ENCODE data around the gene VOPP1.

Gene VOPP1

DNA sequence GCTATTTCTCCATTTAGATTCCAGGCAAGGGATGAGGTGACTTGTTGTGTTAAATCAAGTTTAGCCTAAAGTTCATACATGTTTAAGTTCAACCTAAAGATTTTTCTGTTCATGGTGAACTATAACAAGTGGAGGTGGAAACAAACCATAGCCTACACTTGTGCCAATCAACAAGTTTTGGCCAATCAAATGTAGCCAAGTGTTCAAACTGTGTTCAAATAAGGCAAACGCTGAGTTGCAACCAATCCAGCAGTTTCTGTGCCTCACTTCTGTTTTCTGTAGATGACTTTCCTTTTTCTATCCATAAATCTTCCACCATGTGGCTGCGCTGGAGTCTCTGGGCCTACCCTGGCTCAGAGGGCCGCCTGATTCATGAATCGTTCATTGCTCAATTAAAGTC lies 4.5 kb upstream of the VOPP1 start:
- DNase-seq, result no peak

DNA sequence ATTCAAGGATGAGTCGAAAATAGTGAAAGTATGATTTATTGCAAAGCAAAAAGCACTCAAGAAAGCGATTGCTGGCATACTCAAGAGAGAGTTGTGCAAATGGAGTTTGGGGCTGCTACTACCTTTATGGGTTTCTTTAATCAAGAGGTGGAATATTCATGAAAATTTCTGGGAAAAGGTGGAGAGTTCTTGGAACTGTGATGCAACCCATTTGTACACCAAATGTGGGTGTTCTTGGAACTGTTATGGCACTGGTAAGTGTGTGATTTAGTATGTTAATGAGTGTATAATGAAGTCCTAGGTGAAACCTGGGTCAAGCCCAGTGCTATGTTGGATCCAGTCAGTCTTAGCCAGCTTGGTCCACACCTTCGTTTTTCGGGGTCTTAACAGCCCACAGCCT lies 3.4 kb upstream of the VOPP1 start:
- no peak for DNase-seq

- DNase-seq, result no peak
These were observed 2.8 kb upstream of the VOPP1 start for GRCh38 chr7:55575098-55575497.

DNA sequence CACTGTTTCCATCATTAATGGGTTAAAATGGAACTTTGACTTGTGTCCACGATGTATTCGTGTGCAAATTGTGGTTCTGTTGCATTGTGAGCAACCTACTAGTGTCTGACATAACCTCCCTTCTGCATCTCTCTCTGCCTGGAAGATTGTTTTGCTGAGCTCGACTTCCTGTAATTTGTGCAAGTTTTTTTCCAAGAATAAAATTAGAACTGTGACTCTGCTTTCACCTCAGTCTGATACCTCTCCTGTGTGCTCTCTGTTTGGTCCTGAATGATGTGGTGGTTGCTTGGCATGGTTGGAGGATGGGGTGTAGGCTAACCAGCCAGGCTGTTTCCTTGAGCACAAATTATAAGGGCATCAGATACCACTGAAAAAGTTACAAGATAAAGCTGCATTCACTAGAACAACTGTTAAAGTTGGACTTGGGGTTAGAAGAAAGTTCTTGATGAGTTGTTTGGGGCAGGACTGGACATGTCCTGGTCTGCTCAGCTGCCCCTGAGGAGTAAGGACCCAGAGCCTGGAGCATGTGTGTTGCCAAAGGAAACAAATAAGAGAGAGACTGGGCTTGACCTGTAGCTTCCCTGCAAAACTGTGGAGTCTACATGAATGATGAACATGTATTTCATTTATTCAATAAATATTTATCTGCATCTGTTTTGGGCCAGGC lies 1.9 kb upstream of the VOPP1 start:
- DNase-seq, result no peak

GRCh38 chr7:55573234-55573900 lies 1.1 kb upstream of the VOPP1 start:
- peak; percentile 40 for DNase-seq

GRCh38 chr7:55571511-55572377 lies 558 bp downstream of the VOPP1 start:
- peak; percentile 43 for DNase-seq

DNA sequence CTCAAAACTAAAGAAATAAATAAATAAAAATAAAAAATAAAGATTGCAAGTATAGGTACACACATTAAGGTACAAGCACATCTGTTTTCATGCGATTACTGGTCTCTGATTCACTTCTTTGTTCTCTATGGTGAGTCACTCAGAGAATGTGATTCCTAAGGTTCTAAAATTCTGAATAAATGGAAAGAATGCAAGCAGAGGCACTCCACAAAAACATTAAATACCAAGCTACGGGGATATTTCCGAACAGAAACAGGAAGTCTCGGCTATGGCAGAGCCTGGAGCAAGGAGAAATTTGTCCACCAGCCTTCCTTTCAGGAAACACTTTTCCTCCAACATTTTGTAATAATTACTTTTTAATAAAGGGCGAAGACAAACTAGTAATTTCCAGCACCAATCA lies 1.4 kb downstream of the VOPP1 start:
- DNase-seq, result peak; percentile 82

DNA sequence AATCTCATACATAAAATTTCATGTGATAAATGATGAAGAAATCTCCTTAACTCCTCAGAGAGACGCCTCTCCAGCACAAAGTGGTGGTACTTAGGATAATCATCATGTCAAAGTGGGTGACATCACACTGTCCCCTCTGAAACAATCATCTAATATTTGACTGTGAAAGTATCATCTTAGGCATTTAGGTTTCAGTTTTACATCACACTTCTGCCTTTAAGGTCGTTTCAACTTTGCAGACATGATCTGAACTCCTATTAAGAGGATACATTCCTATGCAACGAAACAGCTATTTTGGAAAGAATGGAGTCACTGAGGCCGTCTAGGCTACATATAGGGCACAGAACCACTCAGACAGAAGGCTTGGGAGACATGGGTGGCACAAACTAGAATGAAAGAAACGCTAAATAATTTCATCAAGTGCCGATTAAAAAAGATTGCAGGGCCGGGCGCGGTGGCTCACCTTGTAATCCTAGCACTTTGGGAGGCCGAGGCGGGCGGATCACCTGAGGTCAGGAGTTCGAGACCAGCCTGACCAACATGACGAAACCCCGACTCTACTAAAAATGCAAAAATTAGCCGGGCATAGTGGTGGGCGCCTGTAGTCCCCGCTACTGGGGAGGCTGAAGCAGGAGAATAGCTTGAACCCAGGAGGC lies 2.0 kb downstream of the VOPP1 start:
- DNase-seq, result peak; percentile 26

GRCh38 chr7:55569797-55570196 lies 2.5 kb downstream of the VOPP1 start:
- DNase-seq, result no peak

DNA sequence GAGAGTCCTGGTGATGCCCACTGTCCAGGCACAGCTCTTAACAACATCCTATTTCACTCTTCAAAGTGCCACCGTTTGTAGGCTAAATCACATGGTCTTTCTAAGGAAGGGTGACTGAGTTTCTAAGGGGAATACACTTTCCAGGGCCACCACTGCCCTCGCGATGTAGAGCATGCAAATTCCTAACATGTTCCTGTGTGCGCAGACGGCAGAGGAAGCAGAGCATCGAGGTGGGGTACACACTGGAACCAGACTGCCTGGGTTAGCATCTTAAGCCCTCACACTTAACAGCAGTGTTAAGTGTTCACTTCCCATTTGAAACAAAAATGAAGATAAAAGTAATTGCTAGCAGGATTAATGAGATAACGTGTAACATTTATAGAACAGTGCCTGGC lies 3.0 kb downstream of the VOPP1 start:
- DNase-seq, result no peak

- DNase-seq, result no peak
These were observed 3.6 kb downstream of the VOPP1 start for GRCh38 chr7:55568613-55569268.

- DNase-seq, result no peak
These were observed 4.7 kb downstream of the VOPP1 start for GRCh38 chr7:55567571-55567970.

DNA sequence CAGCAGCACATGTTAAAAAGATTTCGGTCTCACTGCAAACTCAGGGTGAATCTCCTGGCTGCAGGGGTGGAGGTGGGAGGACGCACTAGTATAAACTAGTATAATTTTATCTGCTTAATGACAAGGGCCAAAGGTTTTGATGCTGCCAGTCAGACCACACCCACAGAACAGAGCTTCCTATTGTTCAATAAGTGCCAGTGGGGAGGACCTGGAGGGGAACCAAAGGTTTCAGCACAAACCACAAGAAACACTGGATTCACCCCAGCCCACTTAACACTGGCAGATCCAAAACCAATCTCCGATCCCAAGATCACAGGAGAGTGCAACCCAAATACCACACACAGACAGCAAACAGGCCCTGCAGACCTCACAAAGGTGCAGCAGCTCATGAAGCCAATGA lies 6.6 kb downstream of the VOPP1 start:
- DNase-seq, result no peak

DNA sequence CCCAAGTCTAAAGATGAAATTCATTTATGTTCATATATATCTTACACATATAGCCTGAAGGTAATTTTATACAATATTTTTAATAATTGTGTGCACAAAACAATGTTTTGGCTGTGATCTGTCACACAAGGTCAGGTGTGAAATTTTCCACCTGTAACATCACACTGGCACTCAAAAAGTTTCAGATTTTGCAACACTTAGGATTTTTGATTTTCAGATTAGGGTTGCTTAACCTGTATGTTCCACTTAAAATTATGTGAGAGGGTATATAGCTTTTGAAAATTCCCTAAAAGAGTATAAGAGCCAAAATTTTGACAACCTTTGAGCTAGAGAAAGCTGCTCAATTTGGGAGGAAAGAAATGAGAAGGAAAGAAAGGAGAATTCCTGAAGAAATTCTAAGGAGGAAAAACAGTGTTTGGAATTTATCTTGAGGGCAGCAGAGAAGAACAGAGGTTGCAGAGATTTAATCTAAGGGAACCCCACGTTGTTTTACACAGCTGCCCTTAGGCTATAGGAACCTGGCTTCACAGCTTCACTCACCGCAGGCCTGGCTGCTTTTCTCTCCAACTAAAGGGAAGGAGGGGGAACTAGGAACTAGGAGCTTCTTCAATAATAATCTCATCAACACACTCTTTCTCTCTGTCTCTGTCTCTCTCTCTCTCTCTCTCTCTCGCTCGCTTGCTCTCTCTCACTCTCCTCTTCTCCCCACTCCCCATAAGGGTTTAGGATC lies 8.5 kb downstream of the VOPP1 start:
- no peak for DNase-seq

DNA sequence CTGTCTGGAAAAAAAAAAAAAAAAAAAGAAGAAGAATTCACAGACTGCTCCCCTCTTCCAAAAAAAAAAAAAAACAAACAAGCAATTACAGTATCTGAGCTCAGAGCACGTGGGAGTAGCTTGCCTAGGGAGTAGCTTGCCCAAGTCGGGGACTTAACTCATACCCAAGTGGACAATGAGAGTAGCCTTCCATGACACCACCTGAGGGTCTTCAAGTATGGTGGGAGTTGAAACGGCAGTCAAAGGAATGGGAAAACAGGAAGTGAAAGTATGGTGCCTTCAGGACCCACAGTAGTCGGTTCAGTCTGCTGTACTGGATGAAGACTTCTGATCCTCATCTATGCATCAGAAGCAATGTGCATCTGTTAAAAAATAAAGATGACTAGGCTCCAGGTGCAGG lies 10.6 kb downstream of the VOPP1 start:
- DNase-seq, result no peak

DNA sequence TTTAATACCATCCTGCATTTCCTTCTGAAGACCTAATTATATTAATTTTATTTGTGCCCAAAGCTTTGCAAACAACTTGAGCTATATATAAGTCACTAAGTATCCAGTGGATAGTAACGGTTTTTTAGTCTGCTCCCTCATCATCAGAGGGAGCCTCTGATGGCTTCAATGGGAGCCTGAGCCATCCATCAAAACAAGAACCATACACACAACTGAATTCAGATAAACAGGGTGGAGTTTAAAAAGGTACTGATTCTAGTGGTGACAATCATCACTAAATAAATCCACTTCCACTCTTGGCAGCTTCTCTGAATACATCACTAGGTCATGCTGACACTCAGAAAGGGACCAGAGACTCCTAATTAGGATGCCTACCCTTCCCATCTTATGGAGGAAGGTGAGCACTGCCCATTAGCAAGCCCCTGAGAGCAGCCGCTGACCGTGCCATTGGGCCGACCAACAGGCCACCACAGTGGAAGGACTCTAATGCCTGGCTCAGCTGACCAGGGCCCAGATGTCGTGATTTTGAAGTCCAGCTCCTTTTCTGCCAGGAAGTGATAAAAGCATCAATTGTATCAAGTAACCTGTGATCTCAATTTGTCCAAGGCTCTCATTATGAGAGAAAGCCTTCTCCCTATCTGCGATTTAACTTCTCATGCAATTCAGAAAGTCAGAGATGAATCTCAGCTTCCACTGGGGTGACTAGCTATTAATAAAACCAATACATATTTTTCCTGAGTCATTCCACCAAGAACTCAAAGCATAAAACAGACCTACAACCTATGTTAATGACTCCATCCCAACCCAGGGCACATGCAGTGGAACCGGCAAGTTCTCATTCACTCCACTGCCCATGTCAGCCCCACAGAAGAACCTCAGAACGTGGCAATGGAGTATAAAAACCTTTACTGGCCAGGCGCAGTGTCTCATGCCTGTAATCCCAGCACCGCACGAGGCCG lies 13.1 kb downstream of the VOPP1 start:
- DNase-seq, result no peak

GRCh38 chr7:55557666-55558188 lies 14.6 kb downstream of the VOPP1 start:
- DNase-seq, result no peak

- no peak for DNase-seq
These were observed 15.8 kb downstream of the VOPP1 start for GRCh38 chr7:55556492-55556891.

DNA sequence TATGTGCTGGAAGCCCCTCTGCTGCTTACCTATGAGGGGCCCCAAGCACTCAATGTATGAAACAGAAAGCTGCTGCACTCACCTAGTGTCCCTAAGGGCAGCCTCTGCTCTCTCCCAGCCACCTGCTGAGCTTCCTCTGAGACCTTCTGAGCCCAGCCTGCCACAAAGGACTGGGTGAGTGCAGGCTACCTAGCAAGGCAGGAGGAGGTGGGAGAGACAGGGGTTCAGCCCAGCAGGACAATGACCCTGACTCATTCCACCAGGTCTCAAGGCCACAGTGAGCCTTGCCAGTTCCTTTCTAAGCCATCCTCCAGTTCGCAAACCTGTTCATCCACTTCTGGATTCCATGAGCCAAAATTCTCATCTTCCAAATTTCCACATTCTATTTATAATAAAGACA lies 16.3 kb downstream of the VOPP1 start:
- DNase-seq, result no peak

GRCh38 chr7:55555160-55555559 lies 17.1 kb downstream of the VOPP1 start:
- DNase-seq, result no peak

DNA sequence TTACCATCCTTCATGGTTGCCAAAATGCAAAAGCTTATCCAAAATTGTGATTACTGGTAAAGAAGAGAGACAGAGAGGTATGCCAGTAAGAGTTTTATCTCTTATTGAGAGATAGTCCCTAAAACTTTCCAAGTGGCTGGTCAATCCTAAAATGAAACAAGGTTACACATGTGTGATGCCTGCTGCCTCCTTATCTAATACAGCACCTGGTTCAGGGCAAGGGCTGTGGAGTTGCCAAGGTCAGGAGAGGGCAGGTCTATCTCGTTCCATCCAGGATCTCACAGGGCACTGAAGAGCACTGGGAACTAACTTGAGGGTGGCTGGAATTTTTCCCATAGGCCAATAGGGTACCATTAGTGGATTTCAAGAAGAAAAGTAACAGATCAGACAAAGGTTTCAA lies 18.3 kb downstream of the VOPP1 start:
- no peak for DNase-seq
